Measurements from ENCODE around the gene PDZD2. TPM values are rescaled to one million over a fixed set of nuclear protein-coding genes. Genes with fewer than 3 reads are reported as not detected.

PDZD2 gene
- total and polyA plus RNA-seq, 2 donors (not counting 3 experiments of a cell fraction or from before 2014, with no cell fraction given), result 0.66 to 6.9 TPM

DNA sequence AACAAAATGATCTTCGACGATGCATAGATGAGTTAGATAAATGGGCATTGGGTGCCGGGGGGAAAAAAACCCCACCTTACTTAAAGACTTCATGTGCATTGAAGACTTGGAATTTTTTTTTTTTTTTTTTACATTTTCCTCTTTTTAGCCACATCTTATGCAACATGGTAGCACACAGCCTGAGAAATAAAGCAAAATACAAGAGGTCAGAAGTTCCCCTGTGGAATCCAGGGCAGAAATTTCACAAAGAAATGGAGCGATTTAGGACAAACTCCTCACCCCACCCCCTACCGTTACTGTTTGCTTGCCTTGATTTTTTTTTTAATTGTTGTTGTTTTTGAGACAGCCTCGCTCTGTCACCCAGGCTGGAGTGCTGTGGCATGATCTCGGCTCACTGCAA lies 382.0 kb downstream of the PDZD2 start:
- H2AFZ ChIP-seq (ENCODE audit: low read depth, low read length), result no peak overlapping the region
- DNase-seq (ENCODE audit: low read depth, low spot score) (no peak), FAIRE-seq (no peak)
- H3K9me3 ChIP-seq (replicated peaks; ENCODE audit: control insufficient read depth, insufficient read depth, low read length), result no peaks in the 10 kb centered on the region
- no peaks in the 10 kb centered on the region for H3K27me3 ChIP-seq (ENCODE audit: control insufficient read depth in 2 of 2, insufficient read depth in 2 of 2, low read length in 2 of 2)
- CTCF ChIA-PET, result interaction anchor here (1.7 kb wide), 1 partner anchor 56 kb away, joined by 4 read pairs; no protein-coding TSS in a partner anchor
- H3K4me2 ChIP-seq (ENCODE audit: insufficient read depth, low read length), result no peak overlapping the region
- no peaks in the 10 kb centered on the region for H3K79me2 ChIP-seq (ENCODE audit: control insufficient read depth, insufficient read depth, low read length)
- no TSS peak for BruUV-seq (replicated peaks)
- H3K9ac ChIP-seq (replicated peaks; ENCODE audit: extremely low read depth, insufficient read depth, low read length), result no peak overlapping the region
- no peaks in the 10 kb centered on the region for H3K36me3 ChIP-seq (ENCODE audit: control insufficient read depth in 2 of 2, extremely low read depth in 1 of 2, insufficient read depth in 2 of 2, low read length in 2 of 2)
- H4K20me1 ChIP-seq (replicated peaks; ENCODE audit: control insufficient read depth, extremely low read depth, insufficient read depth, low read length), result no peaks in the 10 kb centered on the region
- TF ChIP-seq FOS (IDR thresholded peaks at IDR 0.05; ENCODE audit: borderline replicate concordance, insufficient read depth, low read length), result no peak
- no peak for TF ChIP-seq MYC (IDR thresholded peaks at IDR 0.05; ENCODE audit: low read depth, low read length)
- no peaks in the 10 kb centered on the region for H3K9me1 ChIP-seq (replicated peaks; ENCODE audit: control insufficient read depth, extremely low read depth, insufficient read depth, low read length)
- H3K27ac ChIP-seq (ENCODE audit: insufficient read depth, low read depth, low read length), result no peak overlapping the region
- intact Hi-C loops (cut with micrococcal nuclease), result no loop called here
- POLR2A ChIA-PET, result no interaction called here
- dilution Hi-C loops (cut with MboI; ENCODE audit: extremely low pct_ligation_motif_present, low sequenced_read_pairs), result no loop called here
- H3K4me1 ChIP-seq (ENCODE audit: control insufficient read depth, extremely low read depth, insufficient read depth, low read length), result no peaks in the 10 kb centered on the region
- H3K4me3 ChIP-seq (replicated peaks in 1 of 3; ENCODE audit: insufficient read depth in 1 of 3, low read depth in 1 of 3, low read length in 3 of 3), result no peak overlapping the region

GRCh38 chr5:32021771-32022170 lies 382.8 kb downstream of the PDZD2 start:
- Histone ChIP-seq H2AFZ (ENCODE audit: low read depth, low read length) (no peak overlapping the region), H3K79me2 (ENCODE audit: control insufficient read depth, insufficient read depth, low read length) (no peaks in the 10 kb centered on the region), H3K4me1 (ENCODE audit: control insufficient read depth, extremely low read depth, insufficient read depth, low read length) (no peaks in the 10 kb centered on the region), H3K27me3 (ENCODE audit: control insufficient read depth in 2 of 2, insufficient read depth in 2 of 2, low read length in 2 of 2) (no peaks in the 10 kb centered on the region), H3K4me3 (replicated peaks in 1 of 3; ENCODE audit: insufficient read depth in 1 of 3, low read depth in 1 of 3, low read length in 3 of 3) (no peak overlapping the region), H3K9me1 (replicated peaks; ENCODE audit: control insufficient read depth, extremely low read depth, insufficient read depth, low read length) (no peaks in the 10 kb centered on the region), H3K36me3 (ENCODE audit: control insufficient read depth in 2 of 2, extremely low read depth in 1 of 2, insufficient read depth in 2 of 2, low read length in 2 of 2) (no peaks in the 10 kb centered on the region), H3K27ac (ENCODE audit: insufficient read depth, low read depth, low read length) (no peak overlapping the region), H3K9me3 (replicated peaks; ENCODE audit: control insufficient read depth, insufficient read depth, low read length) (no peaks in the 10 kb centered on the region), H3K9ac (replicated peaks; ENCODE audit: extremely low read depth, insufficient read depth, low read length) (no peak overlapping the region), H3K4me2 (ENCODE audit: insufficient read depth, low read length) (no peak overlapping the region), H4K20me1 (replicated peaks; ENCODE audit: control insufficient read depth, extremely low read depth, insufficient read depth, low read length) (no peaks in the 10 kb centered on the region)
- CTCF ChIA-PET, result interaction anchor here (1.7 kb wide), 1 partner anchor 55 kb away, joined by 4 read pairs; no protein-coding TSS in a partner anchor
- dilution Hi-C loops (cut with MboI; ENCODE audit: extremely low pct_ligation_motif_present, low sequenced_read_pairs), result no loop called here
- DNase-seq (ENCODE audit: low read depth, low spot score) (no peak), FAIRE-seq (no peak)
- intact Hi-C loops (cut with micrococcal nuclease), result no loop called here
- POLR2A ChIA-PET, result no interaction called here
- TF ChIP-seq POLR2AphosphoS5 (IDR thresholded peaks at IDR 0.05; ENCODE audit: insufficient read depth, low read depth, low read length) (no peak), CTCF (IDR thresholded peaks at IDR 0.05; ENCODE audit: extremely low read depth in 1 of 2, insufficient read depth in 1 of 2, low read depth in 1 of 2, low read length in 2 of 2) (no peak), EZH2 (IDR thresholded peaks at IDR 0.05; ENCODE audit: borderline replicate concordance, low read depth, low read length, severe bottlenecking) (no peak), GATA2 (IDR thresholded peaks at IDR 0.05; ENCODE audit: insufficient read depth, insufficient read length, low read depth, low read length) (no peak), POLR2A (IDR thresholded peaks at IDR 0.05; ENCODE audit: low read depth, low read length) (no peak), FOS (IDR thresholded peaks at IDR 0.05; ENCODE audit: borderline replicate concordance, insufficient read depth, low read length) (no peak), MYC (IDR thresholded peaks at IDR 0.05; ENCODE audit: low read depth, low read length) (no peak), JUN (IDR thresholded peaks at IDR 0.05; ENCODE audit: borderline replicate concordance, insufficient read depth, insufficient read length, low read depth) (no peak)
- TF ChIP-seq, protein P1, sequence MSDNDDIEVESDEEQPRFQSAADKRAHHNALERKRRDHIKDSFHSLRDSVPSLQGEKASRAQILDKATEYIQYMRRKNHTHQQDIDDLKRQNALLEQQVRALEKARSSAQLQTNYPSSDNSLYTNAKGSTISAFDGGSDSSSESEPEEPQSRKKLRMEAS (IDR thresholded peaks at IDR 0.05; ENCODE audit: insufficient read depth, insufficient read length), result no peak
- BruUV-seq (replicated peaks), result no TSS peak

All from endothelial cell of umbilical vein (primary cell).